ENCODE measurements around the gene GHR. TPM values are rescaled to one million over a fixed set of nuclear protein-coding genes. Genes with fewer than 3 reads are reported as not detected.
"Not testable (repeated sequence)": the region's sequence is repeated elsewhere in the genome, so short reads cannot be mapped to it uniquely, and the experiment has no call there.

The GHR gene
- total and polyA plus RNA-seq, 8 donors = 0.87 to 34.8 (median 7.8) TPM

- H3K4me3 ChIP-seq = no peak overlapping the region
- no peak overlapping the region for H3K27ac ChIP-seq
- WGBS, 5 donors = 80 to 94% (median 90%) methylated on average over 1 of the region's 1 CpG
- no peaks in the 10 kb centered on the region for H3K27me3 ChIP-seq
- TF ChIP-seq POLR2A (IDR thresholded peaks at IDR 0.05) (no peak), POLR2AphosphoS5 (IDR thresholded peaks at IDR 0.05) (no peak)
- intact Hi-C loops (cut with DNase I; ENCODE audit: low total_unique reads) = no loop called here
- no peaks in the 10 kb centered on the region for H3K36me3 ChIP-seq
- no peaks in the 10 kb centered on the region for H3K9me3 ChIP-seq
- peaks cover 0 to 26% (median 6%) of the 10 kb centered on the region in 4 donors for H3K4me1 ChIP-seq
- DNase-seq = no peak
Measured at GRCh38 chr5:42569953-42570548, 146.8 kb downstream of the GHR start.

GRCh38 chr5:42570966-42571960 is 148.0 kb downstream of the GHR start:
- H3K27ac ChIP-seq = no peak overlapping the region
- no peak for TF ChIP-seq POLR2AphosphoS5 (IDR thresholded peaks at IDR 0.05)
- no peak for TF ChIP-seq POLR2A (IDR thresholded peaks at IDR 0.05)
- TF ChIP-seq CTCF (IDR thresholded peaks at IDR 0.05) = no peak
- no peak for TF ChIP-seq EP300 (IDR thresholded peaks at IDR 0.05)
- 70 to 80% (median 79%) methylated on average over 8 of the region's 8 CpGs for WGBS, 5 donors

GRCh38 chr5:42572313-42572712 is 149.1 kb downstream of the GHR start:
- H3K36me3 ChIP-seq = no peaks in the 10 kb centered on the region
- TF ChIP-seq POLR2A (IDR thresholded peaks at IDR 0.05) (no peak), CTCF (IDR thresholded peaks at IDR 0.05) (no peak), POLR2AphosphoS5 (IDR thresholded peaks at IDR 0.05) (no peak), EP300 (IDR thresholded peaks at IDR 0.05) (no peak)
- no peaks in the 10 kb centered on the region for H3K27me3 ChIP-seq
- DNase-seq = no peak
- no peak overlapping the region for H3K4me3 ChIP-seq
- no peaks in the 10 kb centered on the region for H3K9me3 ChIP-seq
- 78 to 97% (median 84%) methylated on average over 3 of the region's 3 CpGs for WGBS, 5 donors
- H3K4me1 ChIP-seq = peaks cover 0 to 7% (median 0%) of the 10 kb centered on the region in 4 donors
- H3K27ac ChIP-seq = no peak overlapping the region
- intact Hi-C loops (cut with DNase I; ENCODE audit: low total_unique reads) = no loop called here

More at GRCh38 chr5:42570966-42571960, 148.0 kb downstream of the GHR start:
- Histone ChIP-seq H3K9me3 (no peaks in the 10 kb centered on the region), H3K36me3 (no peaks in the 10 kb centered on the region), H3K4me3 (no peak overlapping the region), H3K27me3 (no peaks in the 10 kb centered on the region), H3K4me1 (peaks cover 0 to 16% (median 4%) of the 10 kb centered on the region in 4 donors)
- DNase-seq = no peak
- intact Hi-C loops (cut with DNase I; ENCODE audit: low total_unique reads) = no loop called here

GRCh38 chr5:42573386-42573785 is 150.1 kb downstream of the GHR start:
- TF ChIP-seq CTCF (IDR thresholded peaks at IDR 0.05) (no peak), POLR2A (IDR thresholded peaks at IDR 0.05) (no peak), EP300 (IDR thresholded peaks at IDR 0.05) (no peak), POLR2AphosphoS5 (IDR thresholded peaks at IDR 0.05) (no peak)
- no peaks in the 10 kb centered on the region for H3K9me3 ChIP-seq
- no peak overlapping the region for H3K27ac ChIP-seq
- no peaks in the 10 kb centered on the region for H3K4me1 ChIP-seq
- no peaks in the 10 kb centered on the region for H3K36me3 ChIP-seq
- intact Hi-C loops (cut with DNase I; ENCODE audit: low total_unique reads) = no loop called here
- no peaks in the 10 kb centered on the region for H3K27me3 ChIP-seq
- 63 to 95% (median 73%) methylated on average over 2 of the region's 2 CpGs for WGBS, 5 donors
- no peak for DNase-seq
- H3K4me3 ChIP-seq = no peak overlapping the region

- DNase-seq; H3K27me3 ChIP-seq; intact Hi-C loops (cut with DNase I; ENCODE audit: low total_unique reads); H3K36me3 ChIP-seq; H3K4me3 ChIP-seq; H3K9me3 ChIP-seq; H3K4me1 ChIP-seq; H3K27ac ChIP-seq: not testable (repeated sequence)
- WGBS, 5 donors = 69 to 95% (median 90%) methylated on average over 1 of the region's 1 CpG
Measured at GRCh38 chr5:42575914-42576313, 152.7 kb downstream of the GHR start.

GRCh38 chr5:42578901-42579300 is 155.7 kb downstream of the GHR start:
- H3K27ac ChIP-seq; H3K27me3 ChIP-seq; H3K4me3 ChIP-seq; H3K9me3 ChIP-seq; DNase-seq; H3K36me3 ChIP-seq; intact Hi-C loops (cut with DNase I; ENCODE audit: low total_unique reads); H3K4me1 ChIP-seq: not testable (repeated sequence)
- 83 to 96% (median 91%) methylated on average over 1 of the region's 1 CpG for WGBS, 5 donors

Data from stomach (tissue), 9 donors.